ENCODE results near the gene CLSTN3. TPM values are rescaled to one million over a fixed set of nuclear protein-coding genes. Genes with fewer than 3 reads are reported as not detected.

Gene CLSTN3
- total RNA-seq, 1 experiment from 2014 or later = 34.6 TPM

- POLR2A ChIA-PET = no interaction called here
- intact Hi-C loops (cut with micrococcal nuclease) = loop anchor here (1.0 to 5.0 kb wide), 3 partner anchors 46 to 496 kb away; no protein-coding TSS in a partner anchor
- DNase-seq (ENCODE audit: unreplicated experiment) = peak; percentile 70
- TF ChIP-seq CTCF (IDR thresholded peaks at IDR 0.05; ENCODE audit: unreplicated experiment) = peak; percentile 45
- peaks cover 45% of the 10 kb centered on the region for H3K36me3 Mint-ChIP-seq (ENCODE audit: insufficient read depth, unreplicated experiment)
- BruUV-seq (replicated peaks) = no TSS peak
- CTCF ChIA-PET = interaction anchor here (0.6 to 8.4 kb wide), 17 partner anchors 12 to 1575 kb away, joined by 3 to 106 read pairs (median 4); partner anchors contain the start of gene PEX5
- no peaks in the 10 kb centered on the region for H3K27me3 Mint-ChIP-seq (ENCODE audit: insufficient read depth, unreplicated experiment)
- H3K9me3 Mint-ChIP-seq (ENCODE audit: unreplicated experiment) = no peaks in the 10 kb centered on the region
- H3K27ac Mint-ChIP-seq (ENCODE audit: low read depth, unreplicated experiment) = no peak overlapping the region
- H3K4me3 Mint-ChIP-seq (ENCODE audit: unreplicated experiment) = no peak overlapping the region
- H3K4me1 Mint-ChIP-seq (ENCODE audit: insufficient read depth, unreplicated experiment) = no peaks in the 10 kb centered on the region
These were observed 12.0 kb downstream of the CLSTN3 start for GRCh38 chr12:7142056-7142644.

GRCh38 chr12:7142809-7143465 lies 12.8 kb downstream of the CLSTN3 start:
- H3K4me3 Mint-ChIP-seq (ENCODE audit: unreplicated experiment) = no peak overlapping the region
- POLR2A ChIA-PET = no interaction called here
- CTCF ChIA-PET = interaction anchor here (0.6 to 8.4 kb wide), 10 partner anchors 11 to 212 kb away, joined by 3 to 106 read pairs (median 4); partner anchors contain the start of gene PEX5
- no peak overlapping the region for H3K27ac Mint-ChIP-seq (ENCODE audit: low read depth, unreplicated experiment)
- intact Hi-C loops (cut with micrococcal nuclease) = loop anchor here (1.0 to 5.0 kb wide), 3 partner anchors 45 to 495 kb away; no protein-coding TSS in a partner anchor
- no peak for DNase-seq (ENCODE audit: unreplicated experiment)
- H3K27me3 Mint-ChIP-seq (ENCODE audit: insufficient read depth, unreplicated experiment) = no peaks in the 10 kb centered on the region
- no TSS peak for BruUV-seq (replicated peaks)
- peaks cover 52% of the 10 kb centered on the region for H3K36me3 Mint-ChIP-seq (ENCODE audit: insufficient read depth, unreplicated experiment)
- H3K4me1 Mint-ChIP-seq (ENCODE audit: insufficient read depth, unreplicated experiment) = no peaks in the 10 kb centered on the region
- H3K9me3 Mint-ChIP-seq (ENCODE audit: unreplicated experiment) = no peaks in the 10 kb centered on the region
- TF ChIP-seq CTCF (IDR thresholded peaks at IDR 0.05; ENCODE audit: unreplicated experiment) = no peak

- peaks cover 52% of the 10 kb centered on the region for H3K36me3 Mint-ChIP-seq (ENCODE audit: insufficient read depth, unreplicated experiment)
- POLR2A ChIA-PET = no interaction called here
- TF ChIP-seq CTCF (IDR thresholded peaks at IDR 0.05; ENCODE audit: unreplicated experiment) = no peak
- no peaks in the 10 kb centered on the region for H3K27me3 Mint-ChIP-seq (ENCODE audit: insufficient read depth, unreplicated experiment)
- BruUV-seq (replicated peaks) = no TSS peak
- no peaks in the 10 kb centered on the region for H3K9me3 Mint-ChIP-seq (ENCODE audit: unreplicated experiment)
- intact Hi-C loops (cut with micrococcal nuclease) = loop anchor here (5.0 kb wide), 1 partner anchor 319 kb away; no protein-coding TSS in a partner anchor
- no peak overlapping the region for H3K27ac Mint-ChIP-seq (ENCODE audit: low read depth, unreplicated experiment)
- no peak for DNase-seq (ENCODE audit: unreplicated experiment)
- no peaks in the 10 kb centered on the region for H3K4me1 Mint-ChIP-seq (ENCODE audit: insufficient read depth, unreplicated experiment)
- CTCF ChIA-PET = interaction anchor here (0.6 to 8.4 kb wide), 23 partner anchors 9 to 194 kb away, joined by 3 to 106 read pairs (median 4); partner anchors contain the start of genes C1RL, C1S and PEX5
- no peak overlapping the region for H3K4me3 Mint-ChIP-seq (ENCODE audit: unreplicated experiment)
These were observed 13.4 kb downstream of the CLSTN3 start for GRCh38 chr12:7143564-7143963.

GRCh38 chr12:7144414-7145120 lies 14.4 kb downstream of the CLSTN3 start:
- Mint-ChIP-seq H3K36me3 (ENCODE audit: insufficient read depth, unreplicated experiment) (peaks cover 49% of the 10 kb centered on the region), H3K27ac (ENCODE audit: low read depth, unreplicated experiment) (no peak overlapping the region), H3K4me3 (ENCODE audit: unreplicated experiment) (no peak overlapping the region), H3K27me3 (ENCODE audit: insufficient read depth, unreplicated experiment) (no peaks in the 10 kb centered on the region), H3K9me3 (ENCODE audit: unreplicated experiment) (no peaks in the 10 kb centered on the region), H3K4me1 (ENCODE audit: insufficient read depth, unreplicated experiment) (no peaks in the 10 kb centered on the region)
- ChIA-PET POLR2A (interaction anchor here (0.7 kb wide), 1 partner anchor 239 kb away, joined by 5 read pairs; no protein-coding TSS in a partner anchor), CTCF (interaction anchor here (0.5 to 8.4 kb wide), 46 partner anchors 10 to 725 kb away, joined by 3 to 106 read pairs (median 4); partner anchors contain the start of genes C1RL, C1S, PEX5 and ZNF384)
- BruUV-seq (replicated peaks) = no TSS peak
- intact Hi-C loops (cut with micrococcal nuclease) = loop anchor here (5.0 kb wide), 1 partner anchor 318 kb away; no protein-coding TSS in a partner anchor
- DNase-seq (ENCODE audit: unreplicated experiment) = peak; percentile 41
- peak; percentile 44 for TF ChIP-seq CTCF (IDR thresholded peaks at IDR 0.05; ENCODE audit: unreplicated experiment)

Measured in MCF 10A (cell line).